HG03097 (cell line): ENCODE results near the gene PRELID3B.
"Not testable (repeated sequence)": the region's sequence is repeated elsewhere in the genome, so short reads cannot be mapped to it uniquely, and the experiment has no call there.

Experiments
- ATAC-seq: cut with Tn5 transposase; IDR thresholded peaks from one replicate; pipeline ENCODE4 v1.9.1; 2021; ENCODE audit not compliant: unreplicated experiment, low FRiP score

PRELID3B gene

DNA sequence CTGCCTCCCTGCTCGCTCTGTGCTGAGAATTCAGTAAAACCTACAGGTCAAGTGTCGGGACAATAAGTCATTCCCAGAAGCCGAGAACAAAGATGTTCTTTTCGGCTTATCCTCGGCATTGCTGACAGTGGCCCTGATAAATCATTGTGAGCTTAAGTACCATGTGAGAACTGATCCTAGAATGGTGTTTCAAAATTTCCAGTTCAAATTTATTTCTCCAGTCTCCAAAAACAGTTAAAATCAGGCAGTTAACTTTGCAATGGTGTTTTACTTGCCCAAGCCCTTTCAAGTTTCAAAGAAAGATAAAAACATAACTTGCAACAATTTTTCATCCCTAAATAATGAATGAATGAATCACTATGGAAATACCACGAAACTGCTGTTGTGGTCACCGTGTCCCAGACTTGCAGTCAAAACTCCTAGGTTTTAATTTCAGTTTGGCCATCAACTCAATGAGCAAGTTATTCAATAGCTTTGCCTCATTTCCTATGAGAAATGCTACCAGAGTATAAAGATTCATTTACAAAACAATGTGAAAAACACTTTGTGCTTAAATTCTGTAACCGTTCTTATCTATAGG, 14.8 kb downstream of the PRELID3B start:
- ATAC-seq, result no peak

DNA sequence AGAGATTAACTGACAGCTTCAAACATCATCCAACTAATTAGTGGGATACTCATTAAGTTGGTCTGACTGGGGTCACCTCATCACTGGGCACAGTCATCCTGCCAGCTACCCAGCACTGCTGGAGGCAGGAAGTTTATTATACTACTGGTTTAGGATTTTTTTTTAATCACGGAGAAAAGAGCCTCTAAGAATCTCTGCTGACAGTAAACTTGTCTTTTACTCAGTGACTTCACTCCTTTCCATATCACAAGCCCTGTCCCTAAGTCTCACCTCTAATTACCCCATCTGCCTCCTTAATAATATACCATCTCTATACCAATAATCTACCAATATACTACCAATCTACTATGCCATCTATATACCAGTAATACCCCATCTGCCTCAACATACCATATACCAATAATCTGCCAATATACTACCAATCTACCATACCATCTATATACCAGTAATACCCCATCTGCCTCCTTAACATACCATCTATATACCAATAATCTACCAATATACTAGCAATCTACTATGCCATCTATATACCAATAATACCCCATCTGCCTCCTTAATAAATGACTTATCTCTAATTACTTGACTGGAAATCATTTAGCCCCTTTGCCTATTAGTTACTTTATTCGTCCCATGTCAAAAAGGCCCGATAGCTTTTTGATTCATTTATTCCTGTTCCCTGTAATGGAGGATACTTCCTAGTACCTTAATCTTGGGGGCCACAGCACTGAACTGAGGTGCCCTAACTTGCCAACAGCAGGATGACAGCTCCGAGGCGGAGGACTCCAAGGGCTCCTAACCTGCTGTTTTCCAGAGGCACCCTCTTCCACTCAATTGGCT, 15.5 kb downstream of the PRELID3B start:
- no peak for ATAC-seq

DNA sequence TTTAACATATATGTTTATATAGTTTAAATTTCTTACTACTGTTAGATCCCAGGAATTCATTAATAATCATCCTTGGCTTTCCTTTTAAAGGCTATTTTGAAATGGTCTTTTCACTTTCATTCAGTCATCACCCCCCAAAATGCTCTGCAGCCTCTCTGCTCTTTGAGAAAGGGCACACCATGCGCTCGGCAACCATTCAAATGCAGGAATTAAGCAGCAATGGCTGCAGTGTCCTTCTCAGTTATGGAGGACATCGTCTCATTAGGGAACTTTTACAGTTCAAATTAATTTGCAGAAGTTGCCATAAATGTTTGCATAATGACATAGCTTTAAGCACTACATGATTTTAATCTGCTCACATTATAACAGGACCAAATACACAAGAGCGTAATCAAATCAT, 17.1 kb downstream of the PRELID3B start:
- ATAC-seq, result no peak

DNA sequence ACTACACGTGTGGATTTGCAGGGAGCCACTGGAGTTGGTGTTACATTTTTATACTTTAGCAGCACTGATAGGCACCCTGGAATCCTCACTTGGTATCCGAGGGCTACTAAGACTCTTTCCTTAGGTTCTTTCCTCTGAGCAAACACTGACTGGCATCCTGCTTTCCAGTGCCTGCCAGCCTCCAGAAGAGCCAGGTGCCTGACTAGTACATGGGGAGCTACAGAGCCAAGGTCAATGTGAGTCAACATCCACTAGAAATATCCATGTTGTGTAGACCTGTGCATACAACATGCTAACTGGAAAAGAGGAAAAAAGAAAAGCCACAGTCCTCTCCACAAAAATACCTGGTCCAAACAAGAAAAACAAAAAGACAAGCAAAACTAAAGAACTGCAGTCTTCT, 17.5 kb downstream of the PRELID3B start:
- ATAC-seq, result no peak

DNA sequence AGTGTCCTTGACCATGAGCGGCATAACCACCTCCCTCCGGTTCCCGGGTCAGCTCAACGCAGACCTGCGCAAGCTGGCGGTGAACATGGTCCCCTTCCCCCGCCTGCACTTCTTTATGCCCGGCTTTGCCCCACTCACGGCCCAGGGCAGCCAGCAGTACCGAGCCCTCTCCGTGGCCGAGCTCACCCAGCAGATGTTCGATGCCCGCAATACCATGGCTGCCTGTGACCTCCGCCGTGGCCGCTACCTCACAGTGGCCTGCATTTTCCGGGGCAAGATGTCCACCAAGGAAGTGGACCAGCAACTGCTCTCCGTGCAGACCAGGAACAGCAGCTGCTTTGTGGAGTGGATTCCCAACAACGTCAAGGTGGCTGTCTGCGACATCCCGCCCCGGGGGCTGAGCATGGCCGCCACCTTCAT, 18.5 kb downstream of the PRELID3B start:
- ATAC-seq, result no peak

DNA sequence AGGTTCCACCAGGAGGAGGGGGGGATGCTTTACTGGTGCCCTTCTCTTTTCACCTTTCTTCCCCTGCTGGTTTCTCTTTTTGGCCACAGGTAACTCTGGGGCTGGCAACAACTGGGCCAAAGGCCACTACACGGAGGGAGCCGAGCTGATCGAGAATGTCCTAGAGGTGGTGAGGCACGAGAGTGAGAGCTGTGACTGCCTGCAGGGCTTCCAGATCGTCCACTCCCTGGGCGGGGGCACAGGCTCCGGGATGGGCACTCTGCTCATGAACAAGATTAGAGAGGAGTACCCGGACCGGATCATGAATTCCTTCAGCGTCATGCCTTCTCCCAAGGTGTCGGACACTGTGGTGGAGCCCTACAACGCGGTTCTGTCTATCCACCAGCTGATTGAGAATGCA, 19.0 kb downstream of the PRELID3B start:
- no peak for ATAC-seq

DNA sequence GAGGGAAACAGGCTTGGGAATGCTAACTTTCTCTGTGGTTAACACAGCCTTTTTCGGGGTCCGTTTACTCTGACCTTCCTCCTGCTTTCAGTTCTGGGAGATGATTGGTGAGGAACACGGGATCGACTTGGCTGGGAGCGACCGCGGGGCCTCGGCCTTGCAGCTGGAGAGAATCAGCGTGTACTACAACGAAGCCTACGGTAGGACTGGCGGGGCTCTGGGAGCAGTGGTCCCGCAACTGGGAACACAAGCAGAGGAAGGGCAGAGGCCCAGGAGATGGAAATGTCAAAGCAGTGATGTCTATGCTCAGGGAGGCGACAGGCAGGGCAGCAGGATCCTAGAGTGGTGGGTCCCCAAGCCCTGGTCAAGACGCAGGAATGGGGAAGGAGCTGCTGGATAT, 19.8 kb downstream of the PRELID3B start:
- ATAC-seq, result no peak

DNA sequence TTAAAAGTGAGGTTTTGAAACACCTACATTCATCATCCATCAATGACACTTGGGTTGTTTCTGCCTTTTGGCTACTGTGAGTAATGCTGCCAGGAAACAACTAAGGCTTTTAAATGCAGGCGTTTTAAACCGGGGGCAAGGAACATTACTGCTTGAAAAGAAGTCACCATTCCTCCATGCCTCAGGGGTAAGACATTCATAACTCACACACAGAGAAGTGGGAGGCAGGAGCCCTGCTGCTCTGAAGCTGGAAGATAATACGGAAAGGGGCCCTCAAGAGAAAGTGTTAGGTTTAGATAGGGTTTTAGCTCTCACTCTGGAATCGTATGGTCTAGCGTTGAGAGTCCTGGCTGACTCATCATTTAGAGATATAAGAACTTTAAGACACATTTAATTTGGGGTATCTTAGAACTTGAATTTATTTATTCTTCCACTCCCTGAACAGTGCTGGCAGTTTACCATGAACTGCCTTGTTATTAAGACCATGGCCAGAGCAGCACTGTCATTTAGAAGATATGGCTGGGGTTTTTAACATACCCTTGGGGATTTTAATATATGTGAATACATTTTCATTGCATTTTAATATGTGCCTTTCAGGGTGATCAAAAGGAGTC, 21.5 kb downstream of the PRELID3B start:
- no peak for ATAC-seq

DNA sequence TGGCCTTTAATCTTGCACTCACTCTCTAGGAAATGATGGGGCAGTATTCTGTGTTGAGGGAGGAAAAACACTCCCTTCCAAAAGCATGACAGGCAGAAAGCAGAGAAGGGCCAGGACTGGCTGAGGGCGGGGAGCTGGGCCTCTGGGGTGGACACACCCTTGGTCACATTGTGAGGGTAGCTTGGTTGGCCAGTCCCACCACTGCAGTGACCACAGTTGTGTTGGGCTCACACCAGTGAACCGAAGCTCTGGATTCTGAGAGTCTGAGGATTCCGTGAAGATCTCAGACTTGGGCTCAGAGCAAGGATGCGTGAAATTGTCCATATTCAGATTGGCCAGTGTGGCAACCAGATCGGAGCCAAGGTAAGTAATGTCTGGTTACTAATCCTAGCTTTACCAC, 23.4 kb downstream of the PRELID3B start, which contains the start of gene TUBB1:
Gene TUBB1 (plus strand): TSS at position 213 of the 400 bp plus-strand sequence. CDS start 94 bp downstream, at position 307.
- ATAC-seq, result no peak

DNA sequence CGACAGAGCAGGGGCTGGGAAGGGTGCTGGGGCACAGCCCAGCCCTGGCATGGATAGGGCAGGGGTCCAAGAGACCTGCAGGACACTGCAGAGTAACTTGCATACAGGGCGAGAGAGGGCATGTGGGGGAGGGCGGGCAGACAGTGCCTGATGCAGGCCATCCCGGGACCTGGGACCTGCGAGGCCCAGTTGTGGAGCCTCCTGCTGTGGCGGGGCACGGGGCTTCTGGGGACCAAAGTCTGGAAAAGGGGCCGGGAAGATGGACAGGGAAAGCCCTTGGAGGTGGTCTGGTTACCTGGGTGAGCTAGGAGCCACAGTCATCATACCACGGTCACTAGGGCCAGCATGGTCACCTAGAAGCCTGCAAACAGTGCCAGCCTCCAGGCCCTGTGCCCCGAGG, 23.8 kb downstream of the PRELID3B start:
- ATAC-seq, result no peak

DNA sequence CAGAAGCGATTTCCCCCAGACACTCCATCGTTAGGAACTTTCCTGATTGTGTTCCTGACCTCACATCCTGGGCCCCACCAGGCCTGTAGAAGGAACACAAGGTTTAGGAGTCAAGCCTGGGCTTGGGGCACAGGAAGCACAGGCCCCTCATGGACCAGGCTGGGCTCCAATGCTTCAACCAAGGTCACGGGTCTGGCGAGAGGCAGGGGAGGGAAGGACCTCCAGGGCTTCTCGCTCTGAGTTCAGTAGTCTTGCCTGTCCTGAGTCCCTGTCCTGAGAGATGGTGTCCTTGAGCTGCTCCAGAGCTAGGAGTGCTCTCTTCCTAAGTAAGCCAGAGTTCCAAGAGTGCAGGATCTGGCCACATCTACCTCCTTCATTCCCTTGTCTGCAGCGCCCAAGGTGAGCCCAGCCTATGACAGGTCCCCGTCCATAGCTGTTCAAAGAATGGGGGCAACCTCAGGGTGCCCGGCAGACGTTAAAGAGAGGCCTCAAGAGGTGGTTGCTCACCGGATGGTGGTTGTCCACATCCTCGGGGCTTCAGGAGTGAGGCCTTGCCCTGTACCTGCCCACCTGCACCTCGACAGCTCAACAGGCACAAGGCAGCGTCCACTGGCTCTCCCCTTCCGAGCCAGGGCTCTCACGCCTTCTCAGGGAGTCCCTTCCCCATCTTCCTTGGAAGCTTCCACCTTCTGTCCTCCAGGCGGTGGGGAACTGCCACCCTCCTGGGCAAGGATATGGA, 24.9 kb downstream of the PRELID3B start:
- ATAC-seq, result no peak

DNA sequence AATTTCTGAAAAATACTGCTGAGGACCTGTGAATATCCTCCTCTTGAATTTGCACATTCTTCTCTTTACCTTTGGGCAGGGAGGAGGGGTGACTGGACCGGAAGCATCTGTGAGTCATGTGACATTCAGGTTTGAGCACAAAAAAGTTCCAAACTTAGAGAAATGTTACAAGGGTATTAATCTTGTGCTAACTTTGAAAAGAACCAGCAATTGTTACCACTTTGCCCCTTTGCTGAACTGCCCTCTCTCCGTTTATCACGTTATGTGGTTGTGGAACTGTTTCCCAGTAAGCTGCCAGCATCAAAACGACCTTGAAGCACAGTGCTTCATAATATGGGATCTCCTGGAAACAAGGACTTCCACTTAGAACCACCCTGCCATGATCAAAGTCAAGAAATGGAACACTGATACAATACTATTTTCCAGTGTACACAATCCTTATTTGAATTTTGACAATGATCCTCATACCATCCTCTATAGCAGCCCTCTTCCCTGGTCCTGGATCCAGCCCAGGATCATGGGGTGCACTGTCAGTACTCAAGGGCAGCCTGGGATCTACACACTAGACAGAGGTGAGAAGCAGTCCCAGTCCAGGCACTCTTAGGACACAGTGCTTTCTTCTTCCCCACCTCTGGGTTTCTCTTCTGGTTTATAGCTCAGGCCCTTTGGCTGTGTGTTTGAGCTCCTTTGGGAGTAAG, 25.6 kb downstream of the PRELID3B start:
- no peak for ATAC-seq

DNA sequence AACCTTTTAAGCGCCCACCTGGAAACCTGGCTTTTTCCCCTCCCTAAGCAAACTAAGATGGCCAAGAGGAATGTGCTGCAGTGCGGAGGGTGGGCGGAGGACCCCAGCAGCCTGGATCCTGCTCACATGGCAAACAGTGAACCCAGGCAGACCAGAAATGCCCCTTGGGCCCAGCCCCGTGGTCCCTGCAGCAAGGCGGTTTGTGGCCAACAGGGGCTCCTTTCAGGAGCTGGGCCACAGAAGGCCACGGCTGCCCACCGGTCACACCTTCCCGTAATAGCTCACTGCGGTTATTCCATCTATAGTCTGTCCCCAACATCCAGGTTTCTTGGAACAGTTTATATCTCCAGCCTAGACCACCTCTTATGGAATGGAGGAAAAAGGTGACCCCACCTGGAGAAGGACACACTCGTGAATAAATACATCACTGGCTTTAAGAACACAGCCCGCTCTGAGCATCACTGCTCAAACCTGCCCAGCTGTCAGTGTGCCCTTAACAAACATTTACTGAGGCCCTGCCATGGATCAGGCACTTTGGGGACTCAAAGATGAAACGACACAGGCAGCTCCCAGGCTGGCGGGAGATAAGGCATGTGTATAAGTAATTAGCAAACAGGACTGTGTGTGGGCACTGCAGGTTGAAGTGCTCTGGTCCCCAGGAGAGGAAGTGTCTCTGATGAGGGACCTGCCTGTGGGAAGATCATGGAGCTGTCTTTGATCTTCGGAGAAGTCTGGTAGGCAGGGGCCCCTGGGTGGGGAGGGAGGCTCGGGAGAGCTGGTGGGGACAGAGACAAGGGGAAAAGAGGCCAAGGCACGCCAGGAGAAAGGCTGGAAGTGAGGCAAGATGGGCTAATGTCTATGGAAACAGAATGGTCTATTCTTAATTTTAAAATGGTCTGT, 26.5 kb downstream of the PRELID3B start:
- ATAC-seq, result no peak

DNA sequence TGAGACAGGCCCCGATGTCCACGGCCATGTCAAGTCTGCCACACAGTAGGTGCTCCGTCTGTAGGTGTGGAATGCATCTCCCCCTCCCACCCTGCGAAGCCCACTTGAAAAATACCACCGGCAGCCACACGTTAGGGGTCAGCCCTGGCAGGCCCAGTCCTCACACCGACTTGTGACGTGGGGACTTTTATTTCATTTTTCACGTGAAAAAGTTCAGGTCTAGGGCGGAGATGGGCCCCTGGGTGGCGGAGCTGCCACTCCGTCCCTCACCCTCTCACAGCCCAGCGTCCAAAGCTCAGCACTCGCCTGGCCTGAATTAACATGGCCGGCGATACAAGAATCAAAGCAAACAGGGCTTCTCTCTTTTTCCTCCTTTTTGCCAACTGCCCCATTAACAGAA, 27.2 kb downstream of the PRELID3B start:
- no peak for ATAC-seq

DNA sequence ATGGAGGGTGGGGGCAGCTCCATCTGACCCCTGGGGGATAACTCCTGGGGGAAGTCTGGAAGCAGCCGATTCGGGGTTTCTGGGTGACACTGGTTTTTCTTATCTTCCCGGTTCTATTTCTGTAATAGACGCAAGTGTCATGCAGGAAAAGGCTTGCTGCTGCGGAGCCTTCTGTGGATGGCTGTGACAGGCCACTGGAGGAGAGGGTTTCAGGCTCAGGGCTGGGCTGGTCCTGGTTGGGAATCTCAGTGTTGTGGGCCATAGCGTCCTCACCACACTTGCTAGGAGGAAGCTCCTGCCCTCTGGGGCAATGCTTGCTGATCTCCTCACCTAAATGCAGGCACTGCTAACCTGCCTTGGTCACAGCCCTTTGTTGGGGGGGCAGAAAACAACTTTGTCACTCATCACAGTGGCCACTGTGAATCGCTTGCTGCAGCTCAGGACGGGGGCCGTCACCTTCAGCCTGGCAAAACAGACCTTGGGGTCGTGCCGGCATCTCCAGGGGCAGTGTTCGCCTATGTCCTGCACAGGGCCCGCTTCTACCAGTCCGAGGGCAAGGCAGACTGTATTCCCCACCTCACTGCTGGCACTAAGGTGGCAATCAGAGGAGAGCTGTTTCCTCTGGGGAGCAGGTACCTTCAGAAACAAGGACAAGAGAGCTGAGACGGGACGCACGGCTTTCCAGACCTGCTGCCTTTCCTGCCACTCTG, 27.8 kb downstream of the PRELID3B start:
- no peak for ATAC-seq

DNA sequence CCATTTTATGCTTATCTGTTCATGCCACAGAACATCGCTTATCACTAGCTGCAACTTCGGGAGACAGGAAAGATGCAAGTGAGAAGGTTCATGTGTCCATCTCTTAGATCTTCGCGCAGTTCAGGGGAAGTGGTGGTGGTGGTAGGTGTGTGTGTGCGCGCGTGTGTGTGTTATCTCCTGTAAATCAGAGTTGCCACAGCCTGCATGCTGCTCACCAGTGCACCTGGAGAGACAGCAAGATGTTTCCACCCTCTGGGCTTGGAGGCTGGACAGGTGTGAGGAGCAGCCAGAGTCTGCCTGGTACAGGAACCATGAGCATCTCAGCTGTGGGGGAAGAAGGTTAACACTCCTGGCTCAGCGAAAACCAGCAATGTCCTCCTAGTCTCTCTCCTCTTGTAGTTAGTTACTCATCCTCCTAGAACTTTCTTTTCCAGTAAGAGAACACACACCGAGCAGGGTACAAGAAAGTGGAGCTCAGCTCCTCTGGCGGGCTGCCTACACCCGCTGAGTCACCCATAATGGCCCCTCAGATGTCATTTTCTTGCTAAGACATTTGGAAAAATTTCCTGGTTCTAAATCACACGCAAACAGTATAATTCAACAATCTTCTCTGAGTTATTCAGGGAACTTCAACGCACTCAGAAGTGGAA, 28.5 kb downstream of the PRELID3B start:
- ATAC-seq, result no peak

DNA sequence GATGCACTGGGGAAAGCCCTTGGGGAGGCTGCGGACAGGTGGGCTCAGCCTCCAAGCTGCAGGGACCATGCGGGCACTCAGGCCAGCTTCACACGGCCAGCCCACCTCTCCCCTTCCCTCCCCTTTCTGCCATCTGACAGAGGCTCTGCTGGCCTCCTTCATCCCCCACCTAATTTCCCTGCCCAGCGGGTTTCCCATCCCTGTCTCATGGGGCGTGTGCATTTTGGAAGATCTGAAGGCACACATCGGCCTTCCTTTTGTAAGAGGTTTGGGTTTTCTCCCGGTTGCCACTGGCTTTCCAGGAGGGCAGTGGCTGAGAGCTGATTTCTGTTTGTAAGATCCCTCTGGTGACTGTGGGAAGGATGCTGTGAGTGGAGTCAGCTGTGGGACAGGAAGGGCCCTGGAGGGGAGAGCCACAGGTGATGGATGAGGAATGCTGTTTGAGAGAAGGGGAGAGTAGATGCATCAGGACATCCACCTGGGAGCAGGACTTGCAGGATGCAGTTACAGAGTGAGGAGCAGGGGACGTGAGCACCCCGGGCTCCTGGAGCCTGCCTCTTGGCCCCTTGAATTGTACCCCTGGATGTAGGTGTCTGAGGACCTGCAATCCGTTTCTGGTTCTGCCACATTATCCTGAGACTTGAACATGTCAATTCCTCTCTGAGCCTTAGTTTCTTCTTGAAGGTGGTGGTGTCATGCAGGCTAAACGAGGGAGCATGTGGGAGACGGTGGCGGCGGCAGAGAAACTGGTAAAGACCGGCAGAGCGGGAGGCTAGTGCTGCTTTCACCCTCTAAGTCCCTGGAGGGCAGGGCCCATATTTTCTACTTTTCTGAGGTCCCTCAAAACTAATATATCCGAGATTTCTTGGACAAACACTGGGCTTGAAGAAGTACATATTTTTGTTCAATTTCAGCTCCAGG, 29.3 kb downstream of the PRELID3B start:
- no peak for ATAC-seq

DNA sequence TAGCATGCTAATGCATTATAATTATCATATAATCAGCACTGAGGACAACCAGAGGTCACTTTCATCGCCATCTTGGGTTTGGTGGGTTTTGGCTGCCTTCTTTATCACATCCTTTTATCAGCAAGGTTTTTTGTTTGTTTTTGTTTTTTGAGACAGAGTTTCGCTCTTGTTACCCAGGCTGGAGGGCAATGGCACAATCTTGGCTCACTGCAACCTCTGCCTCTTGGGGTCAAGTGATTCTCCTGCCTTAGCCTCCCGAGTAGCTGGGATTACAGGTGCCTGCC, 30.8 kb downstream of the PRELID3B start:
- not testable (repeated sequence) for ATAC-seq
